HG02588 (cell line): ENCODE results near the gene NT5C.
"Not testable (repeated sequence)": the region's sequence is repeated elsewhere in the genome, so short reads cannot be mapped to it uniquely, and the experiment has no call there.

ENCODE experiments used
- ATAC-seq: cut with Tn5 transposase; IDR thresholded peaks from one replicate; pipeline ENCODE4 v1.9.1; 2021; ENCODE audit warnings: mild to moderate bottlenecking, moderate library complexity; ENCODE audit not compliant: unreplicated experiment

The NT5C gene

DNA sequence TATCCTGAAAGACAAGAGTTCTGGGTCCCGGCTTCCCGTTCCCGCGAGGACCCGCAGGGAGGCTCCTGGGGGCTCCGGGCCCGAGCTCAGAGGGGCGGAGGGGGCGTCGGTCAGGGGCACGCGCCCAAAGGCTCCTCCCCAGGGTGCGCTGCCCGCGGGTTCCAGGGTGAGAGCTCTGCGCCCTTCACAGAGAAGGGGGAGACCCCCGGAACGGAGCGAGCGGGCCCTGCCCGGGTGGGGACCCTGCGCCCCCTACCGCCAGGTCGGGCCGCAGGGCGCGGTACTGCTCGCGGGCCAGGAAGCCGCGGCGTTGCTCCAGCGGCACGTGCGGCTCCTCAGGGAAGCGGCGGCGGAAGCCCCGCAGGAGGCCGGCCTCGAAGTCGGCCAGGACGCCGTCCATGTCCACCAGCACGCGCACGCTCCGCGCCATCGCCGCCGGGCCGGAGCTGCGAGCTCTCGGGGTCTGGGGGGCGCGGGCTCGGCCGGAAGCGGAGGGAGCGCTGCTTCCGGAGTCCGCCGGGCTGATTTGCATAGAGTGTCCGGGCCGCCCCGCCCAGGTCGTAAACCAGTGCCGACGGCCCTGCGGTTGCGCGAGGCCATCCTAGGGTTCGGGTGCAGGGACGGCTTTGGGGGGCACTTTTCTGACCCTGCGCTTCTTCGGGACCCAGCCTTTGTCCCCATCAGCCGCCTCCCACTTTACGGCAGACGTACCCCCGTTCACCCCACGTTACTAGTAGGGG lies at the start of gene NT5C:
NT5C (minus strand) TSS at position 465 of the 740 bp plus-strand sequence; CDS start at position 430, 35 bp downstream.
- peak; percentile 83 for ATAC-seq

DNA sequence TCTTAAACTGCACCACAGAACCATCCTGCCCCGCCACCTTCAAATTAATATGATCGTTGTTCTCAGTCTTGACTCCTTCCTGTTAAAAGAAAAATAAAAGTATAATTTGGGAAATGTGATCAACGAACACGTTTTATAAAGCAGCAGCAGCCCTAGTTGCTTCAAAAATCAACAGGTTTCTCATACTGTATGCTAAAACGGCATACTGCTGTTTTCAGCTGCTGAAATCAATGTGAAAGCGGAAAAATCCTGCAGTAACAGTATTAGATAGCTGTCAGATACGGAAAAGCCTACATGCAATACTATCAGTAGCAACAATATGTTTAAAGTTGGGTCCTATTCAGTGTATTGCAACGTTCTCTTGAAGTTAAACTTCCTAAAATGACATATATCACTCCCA lies 49.6 kb upstream of the NT5C start:
- no peak for ATAC-seq

DNA sequence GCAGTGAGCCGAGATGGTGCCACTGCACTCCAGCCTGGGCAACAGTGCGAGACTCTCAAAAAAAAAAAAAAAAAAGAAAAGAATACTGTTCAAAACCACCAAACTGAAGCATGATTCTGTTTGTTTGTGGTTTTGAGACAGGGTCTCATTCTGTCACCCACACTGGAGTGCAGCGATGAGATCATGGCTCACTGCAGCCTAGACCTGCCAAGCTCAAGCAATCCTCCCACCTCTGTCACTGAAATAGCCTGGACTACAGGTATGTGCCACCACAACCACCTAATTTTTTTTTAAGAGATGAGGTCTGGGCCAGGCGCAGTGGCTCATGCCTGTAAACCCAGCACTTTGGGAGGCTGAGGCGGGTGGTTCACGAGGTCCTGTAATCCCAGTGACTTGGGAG lies 46.9 kb upstream of the NT5C start:
- ATAC-seq = no peak

DNA sequence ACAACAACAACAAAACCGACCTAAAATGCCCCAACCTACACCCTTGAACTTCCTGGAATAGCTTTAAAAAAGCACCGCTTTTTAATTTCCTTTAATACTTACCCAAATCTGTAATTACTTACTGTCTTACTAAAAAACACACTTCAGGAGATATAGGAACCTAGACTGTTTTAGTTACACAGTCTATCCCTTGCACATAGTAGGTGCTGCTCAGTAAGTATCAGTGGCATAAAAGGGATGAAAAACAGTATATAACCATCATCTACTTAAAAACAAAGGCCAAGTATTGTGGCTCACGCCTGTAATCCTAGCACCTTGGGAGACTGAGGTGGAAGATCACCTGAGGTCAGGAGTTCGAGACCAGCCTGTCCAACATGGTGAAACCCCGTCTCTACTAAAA lies 45.1 kb upstream of the NT5C start:
- ATAC-seq = no peak

DNA sequence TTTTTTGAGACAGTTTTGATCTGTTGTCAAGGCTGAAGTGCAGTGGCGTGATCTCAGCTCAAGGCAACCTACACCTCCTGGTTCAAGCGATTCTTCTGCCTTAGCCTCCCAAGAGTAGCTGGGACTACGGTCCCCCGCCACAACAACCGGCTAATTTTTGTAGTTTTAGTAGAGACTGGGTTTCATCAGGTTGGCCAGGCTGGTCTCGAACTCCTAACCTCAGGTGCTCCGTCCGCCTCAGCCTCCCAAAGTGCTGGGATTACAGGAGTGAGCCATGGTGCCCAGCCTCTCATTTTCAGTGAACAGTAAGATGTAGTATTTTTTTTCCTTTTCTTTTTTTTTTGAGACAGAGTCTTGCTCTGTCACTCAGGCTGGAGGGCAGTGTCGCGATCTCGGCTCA lies 43.5 kb upstream of the NT5C start:
- no peak for ATAC-seq

DNA sequence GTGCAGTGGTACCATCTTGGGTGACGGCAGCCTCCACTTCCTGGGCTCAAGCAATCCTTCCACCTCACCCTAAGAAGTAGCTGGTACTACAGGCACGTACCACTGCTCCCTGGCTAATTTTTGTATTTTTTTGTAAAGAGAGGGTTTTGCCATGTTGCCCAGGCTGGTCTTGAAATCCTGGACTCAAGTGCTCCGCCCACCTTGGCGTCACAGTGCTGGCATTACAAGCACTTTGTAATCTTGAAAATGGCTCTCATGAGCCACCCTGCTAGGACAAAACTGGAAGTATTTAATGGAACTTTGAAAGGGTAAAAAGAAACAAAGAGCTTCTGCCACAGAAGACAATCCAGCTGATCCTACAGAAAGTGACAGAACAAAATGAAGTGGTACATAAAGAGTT lies 42.0 kb upstream of the NT5C start:
- no peak for ATAC-seq

DNA sequence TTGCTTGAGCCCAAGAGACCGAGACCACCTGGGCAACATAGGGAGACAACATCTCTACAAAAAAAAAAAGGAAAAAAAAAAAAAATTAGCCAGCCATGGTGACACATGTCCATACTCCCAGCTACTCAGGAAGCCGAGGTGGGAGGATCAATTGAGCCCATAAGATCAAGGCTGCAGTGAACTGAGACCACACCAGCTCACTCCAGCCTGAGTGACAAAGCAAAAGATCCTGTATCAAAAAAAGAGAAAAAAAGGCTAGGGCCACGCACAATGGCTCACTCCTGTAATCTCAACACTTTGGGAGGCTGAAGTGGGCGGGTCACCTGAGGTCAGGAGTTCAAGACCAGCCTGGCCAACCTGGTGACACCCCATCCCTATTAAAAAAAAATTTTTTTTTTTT lies 37.5 kb upstream of the NT5C start:
- no peak for ATAC-seq

DNA sequence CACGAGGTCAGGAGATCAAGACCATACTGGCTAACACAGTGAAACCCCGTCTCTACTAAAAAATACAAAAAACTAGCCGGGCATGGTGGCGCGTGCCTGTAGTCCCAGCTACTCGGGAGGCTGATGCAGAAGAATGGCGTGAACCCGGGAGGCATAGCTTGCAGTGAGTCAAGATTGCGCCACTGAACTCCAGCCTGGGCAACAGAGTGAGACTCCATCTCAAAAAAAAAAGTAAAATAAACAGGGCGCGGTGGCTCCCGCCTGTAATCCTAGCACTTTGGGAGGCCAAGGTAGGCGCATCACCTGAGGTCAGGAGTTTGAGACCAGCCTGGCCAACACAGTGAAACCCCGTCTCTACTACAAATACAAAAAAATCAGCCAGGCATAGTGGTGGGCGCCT lies 33.1 kb upstream of the NT5C start:
- ATAC-seq = not testable (repeated sequence)

DNA sequence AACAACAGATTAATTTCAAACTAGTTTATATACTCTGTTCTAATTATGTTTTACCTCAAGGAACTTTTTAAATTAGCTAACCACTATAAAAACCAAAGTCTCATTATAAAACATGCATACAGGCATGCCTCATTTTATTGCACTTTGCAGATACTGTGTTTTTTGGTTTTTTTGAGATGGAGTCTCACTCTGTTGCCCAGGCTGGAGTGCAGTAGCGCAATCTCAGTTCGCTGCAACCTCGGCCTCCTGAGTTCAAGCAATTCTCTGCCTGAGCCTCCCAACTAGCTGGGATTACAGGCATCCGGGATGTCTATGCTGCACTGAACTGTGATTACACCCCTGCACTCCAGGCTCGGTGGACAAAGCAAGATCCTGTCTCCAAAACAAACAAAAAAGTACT lies 31.5 kb upstream of the NT5C start:
- no peak for ATAC-seq

DNA sequence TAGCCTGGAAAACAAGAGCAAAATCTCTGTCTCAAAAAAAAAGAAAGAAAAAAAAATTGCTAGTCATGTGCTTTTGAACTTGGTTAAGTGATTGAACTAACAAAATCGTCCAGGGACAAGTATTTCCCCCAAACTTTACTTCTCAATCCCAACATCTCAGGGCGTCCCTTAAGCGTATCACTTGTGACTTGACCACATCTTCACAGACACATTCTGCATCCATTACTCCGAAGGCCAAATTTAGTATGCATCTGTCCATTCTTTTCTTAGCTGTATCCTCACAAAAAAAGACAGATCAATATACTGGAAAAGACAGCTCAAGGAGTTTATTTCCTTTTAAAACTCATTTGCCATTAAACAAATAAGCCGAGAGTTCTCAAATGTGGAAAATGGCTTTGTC lies 28.7 kb upstream of the NT5C start:
- ATAC-seq = no peak

DNA sequence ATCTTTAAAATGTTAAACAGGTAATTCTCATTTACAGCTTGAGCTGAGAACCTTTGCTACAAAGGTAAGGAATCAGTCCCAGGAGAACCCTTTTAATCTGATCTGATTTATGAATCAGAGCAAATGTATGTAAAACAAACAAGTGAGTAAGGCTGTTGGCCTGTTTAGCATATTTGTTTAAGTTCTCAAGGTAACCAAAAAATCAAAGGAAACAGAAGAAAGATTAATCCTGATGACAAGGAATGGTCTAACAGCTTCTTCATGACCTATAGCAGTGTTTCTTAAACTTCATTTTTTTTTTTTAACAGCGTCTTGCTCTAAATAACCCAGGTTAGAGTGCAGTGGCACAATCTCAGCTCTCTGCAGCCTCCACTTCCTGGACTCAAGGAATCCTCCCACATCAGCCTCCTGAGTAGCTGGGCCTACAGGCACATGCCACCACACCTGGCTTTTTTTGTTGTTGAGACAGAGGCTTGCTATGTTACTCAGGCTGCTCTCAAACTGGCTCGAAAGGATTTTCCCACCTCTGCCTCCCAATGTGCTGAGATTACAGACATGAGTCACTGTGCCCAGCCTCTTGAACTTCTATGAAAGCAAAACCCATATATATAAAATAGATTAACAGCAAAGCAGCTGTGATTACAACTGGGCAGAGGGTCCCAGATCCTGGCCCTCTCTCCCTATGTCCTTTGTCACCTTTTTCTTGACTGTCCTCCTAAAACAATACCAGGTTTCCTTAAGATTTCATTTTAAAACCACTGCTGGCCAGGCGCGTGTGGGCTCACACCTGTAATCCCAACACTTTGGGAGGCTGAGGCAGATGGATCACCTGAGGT lies 27.9 kb upstream of the NT5C start:
- no peak for ATAC-seq

DNA sequence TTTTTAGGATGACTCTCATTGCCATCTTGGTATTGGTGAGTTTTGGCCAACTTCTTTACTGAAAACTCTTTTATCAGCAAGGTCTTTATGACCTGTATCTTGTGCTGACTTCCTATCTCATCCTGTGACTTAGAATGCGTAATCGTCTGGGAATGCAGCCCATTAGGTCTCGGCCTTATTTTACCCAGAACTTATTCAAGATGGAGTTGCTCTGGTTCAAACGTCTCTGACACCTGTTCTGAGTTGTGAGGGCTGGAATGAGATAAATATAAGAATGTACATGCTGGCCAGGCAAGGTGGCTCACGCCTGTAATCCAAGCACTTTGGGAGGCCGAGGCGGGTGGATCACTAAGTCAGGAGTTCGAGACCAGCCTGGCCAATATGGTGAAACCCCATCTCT lies 26.9 kb upstream of the NT5C start:
- not testable (repeated sequence) for ATAC-seq

DNA sequence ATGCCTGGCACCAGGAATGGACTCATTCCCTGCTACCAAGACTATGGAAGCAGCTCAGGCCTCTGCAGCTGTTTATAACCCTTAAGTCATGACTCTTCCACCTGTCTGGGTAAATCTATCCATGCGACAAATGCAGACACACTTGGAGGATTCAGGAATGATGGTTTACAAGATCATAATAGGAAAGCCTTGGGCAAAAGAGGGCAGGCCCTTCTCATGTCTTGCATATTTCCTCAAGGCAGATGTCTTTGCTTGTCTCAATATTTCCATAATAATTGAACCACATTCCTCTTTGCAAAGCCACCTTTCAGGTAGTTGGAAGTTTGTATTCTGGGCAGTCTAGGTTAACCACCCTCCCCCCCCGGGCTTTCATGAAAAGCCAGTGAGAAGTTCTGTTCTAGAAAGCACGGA lies 23.7 kb upstream of the NT5C start:
- ATAC-seq = no peak

DNA sequence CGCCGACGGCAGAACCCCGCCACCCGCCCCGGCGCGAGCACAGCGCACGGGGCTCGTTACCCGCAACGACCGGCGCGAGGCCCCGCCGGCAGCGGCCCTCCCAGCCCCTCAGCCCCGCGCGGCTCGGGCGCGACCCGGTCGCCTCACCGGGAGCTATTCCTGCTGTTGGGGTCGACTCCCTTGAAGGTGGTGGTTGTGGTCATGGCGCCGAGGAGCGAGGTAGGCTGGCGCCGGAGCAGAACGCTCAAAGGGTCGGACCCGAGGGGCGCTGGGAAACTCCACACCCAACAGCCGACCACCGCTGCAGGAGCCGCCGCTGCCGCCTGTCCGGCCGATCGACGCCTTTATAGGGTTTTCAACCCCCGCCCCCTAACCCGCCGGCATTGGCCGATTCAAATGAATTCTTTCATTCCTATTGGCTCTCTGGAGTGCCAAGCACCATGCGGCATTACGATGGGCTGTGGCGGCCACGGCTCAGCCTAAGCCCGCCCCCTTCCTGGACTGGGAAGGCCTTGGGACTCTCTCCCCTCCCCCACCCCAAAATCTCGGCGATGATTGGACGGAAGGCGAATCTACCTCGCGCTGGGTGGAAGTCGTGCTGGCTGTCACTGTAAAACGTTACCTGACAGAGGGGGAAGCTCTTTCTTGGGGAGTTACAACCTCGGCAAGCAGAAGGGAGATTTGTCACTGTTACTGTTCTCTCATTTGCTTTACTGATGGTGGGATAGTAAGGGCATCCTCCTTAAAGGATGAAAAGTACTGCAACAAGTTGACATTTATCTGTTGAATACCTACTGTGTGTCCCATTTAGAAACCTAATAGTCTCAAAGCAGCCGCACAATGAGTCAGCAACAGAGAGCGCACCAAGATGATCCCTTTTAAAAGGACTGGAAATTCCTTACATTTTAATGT lies 22.9 kb upstream of the NT5C start, which contains the start of gene JPT1:
JPT1 (minus strand) TSS at position 318 of the 912 bp plus-strand sequence; CDS start at position 203, 115 bp downstream.
- ATAC-seq = peak; percentile 90

DNA sequence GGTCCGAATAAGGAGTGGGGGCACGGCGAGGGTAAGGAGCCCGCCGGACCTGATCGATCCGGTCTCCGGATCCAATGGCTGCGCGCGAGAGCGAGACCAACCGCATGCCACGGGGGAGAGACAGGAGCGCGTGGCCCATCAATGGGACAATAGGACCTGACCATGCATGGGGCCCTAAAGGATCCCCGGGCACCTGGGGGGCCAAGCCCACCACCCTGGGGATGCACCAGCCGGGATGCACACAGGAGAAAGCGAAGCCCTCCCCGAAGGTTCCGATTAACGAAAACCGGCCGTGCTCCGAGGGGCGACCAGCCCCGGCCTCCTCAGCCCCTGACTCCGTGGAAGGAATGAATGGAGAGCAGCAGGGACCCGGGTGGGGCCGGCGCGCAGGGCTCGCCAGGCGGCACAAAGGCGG lies 22.2 kb upstream of the NT5C start:
- ATAC-seq = peak; percentile 22

DNA sequence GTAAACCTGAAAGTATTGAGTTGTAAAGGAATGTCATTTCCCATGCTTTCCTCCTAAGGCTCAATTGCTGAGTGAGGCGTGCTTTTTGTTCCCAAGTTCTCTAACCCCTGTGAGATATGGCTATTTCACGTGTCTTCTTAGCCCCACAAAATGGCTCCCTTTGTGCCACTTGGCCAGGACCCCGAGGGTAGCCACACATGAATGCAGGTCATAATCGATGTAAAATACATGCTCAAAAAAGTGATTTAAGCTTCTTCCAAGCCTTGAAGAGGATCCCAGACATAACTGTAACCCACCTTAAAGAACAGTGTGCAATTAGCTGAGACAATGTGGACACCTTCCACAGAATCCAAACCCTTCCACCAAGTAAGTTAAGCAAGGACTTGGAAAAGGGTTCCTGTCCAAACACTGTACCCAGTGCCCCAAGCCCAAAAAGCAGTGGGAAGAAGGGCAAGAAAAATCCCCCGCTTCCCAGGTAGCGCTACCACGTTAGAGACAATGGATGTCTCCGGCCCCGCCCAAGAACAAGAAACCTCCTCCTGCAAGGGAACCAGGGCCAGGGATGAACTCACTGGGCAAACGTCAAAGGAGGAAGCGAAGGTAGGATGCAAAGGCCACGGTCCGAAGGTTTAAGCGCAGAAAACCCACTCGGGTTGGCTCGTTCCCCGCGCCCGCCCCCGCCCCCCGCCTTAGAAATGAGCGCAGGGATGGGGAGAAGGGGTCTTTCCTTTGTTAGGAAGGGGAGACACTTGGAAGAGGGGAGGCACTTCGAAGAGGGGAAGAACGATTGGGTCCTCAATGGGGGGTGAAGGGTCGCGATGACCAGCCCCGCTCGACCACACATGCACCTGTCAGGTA lies 21.6 kb upstream of the NT5C start:
- no peak for ATAC-seq

DNA sequence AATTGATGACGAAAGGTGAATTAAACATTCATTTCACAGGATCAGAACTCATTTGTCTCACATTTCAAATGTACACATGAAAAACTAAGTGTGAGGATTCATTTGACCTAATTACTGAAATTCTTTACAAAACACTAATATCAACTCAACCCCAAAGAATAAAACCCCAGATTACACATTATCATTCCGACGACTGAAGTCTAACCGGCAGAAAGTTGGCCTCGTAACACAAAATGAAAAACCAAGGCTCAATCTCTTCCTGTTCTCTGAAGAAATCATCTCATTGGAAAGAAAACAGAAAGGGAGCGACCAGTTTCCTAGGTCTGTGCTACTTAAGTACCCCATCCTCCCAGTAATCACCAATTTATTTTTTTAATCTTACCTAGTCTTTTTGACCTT lies 21.0 kb upstream of the NT5C start:
- no peak for ATAC-seq

DNA sequence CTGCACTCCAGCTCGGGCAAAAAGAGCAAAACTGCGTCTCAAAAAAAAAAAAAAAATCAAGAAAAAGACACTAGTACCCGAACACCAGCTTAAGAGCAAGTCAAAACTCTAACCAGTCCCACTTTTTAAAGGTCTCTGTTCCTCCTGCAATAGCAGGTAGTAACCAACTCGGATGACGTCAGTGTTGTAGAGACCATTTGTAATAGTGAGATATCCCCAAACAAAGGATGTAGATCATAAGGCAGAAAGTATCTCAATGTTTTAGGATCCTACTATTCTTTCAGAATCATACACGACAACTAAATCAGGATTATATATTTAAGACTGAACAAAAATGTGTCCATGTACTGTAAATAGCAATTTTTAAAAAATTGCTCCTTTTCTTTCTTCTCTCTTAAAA lies 20.4 kb upstream of the NT5C start:
- ATAC-seq = no peak

DNA sequence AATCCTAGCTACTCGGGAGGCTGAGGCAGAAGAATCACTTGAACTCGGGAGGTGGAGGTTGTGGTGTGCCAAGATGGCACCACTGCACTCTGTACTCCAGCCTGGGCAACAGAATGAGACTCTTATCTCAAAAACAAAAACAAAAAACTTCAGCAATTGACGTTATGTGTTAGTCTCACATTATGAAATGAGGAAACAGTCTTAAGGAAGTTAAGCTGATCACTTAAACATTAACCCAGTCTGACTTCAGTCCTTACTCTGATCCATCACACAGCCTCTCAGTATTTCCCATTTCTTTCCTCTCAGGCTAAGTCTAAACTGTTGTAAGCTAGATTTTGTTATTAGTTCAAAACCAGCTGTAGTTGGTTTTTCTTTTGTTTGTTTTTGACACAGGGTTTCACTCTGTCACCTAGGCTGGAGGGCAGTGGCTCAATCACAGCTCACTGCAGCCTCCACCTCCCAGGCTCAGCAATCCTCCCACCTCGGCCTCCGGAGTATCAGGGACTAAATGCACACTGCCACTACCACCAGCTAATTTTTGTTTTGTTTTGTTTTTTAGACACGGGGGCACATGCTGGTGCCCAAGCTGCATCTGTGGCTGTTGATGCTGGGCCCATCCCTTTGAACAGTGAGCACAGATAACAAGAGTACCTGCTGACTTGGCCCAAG lies 16.5 kb upstream of the NT5C start:
- ATAC-seq = no peak

DNA sequence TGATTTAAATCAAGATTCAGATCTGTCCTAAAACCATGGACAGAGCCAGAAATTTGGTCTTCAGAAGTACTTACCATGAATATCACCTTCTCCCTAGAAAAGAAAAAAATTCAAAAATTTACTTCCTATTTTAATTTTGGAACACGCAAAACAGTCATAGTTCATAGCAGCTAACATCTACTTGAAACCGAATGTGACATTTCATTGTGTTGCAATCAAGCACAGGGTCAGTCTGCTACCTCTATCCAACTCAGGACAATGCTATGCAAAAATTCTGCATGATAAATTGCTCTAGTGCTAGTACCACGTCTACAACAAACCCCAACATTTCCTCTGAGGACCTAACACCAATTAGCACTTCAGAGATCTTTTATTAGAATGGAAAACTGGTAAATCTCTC lies 15.1 kb upstream of the NT5C start:
- no peak for ATAC-seq
